Vagina (tissue), 2 donors: ENCODE measurements around the gene PFKFB2.

Experiments used
- POLR2A ChIP-seq, 2 donors: fragments of 450-650 bp; IDR thresholded peaks; one replicate each; pipeline ENCODE4 v1.6.1; 2017; ENCODE audit warnings: antibody characterized with exemption in 2 of 2, mild to moderate bottlenecking in 2 of 2, moderate library complexity in 2 of 2
- POLR2AphosphoS5 ChIP-seq, 2 donors: sonication (generic); formaldehyde crosslinking; IDR thresholded peaks; one replicate each; pipeline ENCODE4 v1.9.0; 2017; ENCODE audit warnings: antibody characterized with exemption in 2 of 2, mild to moderate bottlenecking in 2 of 2, low read depth in 1 of 2; ENCODE audit not compliant: insufficient read depth in 1 of 2
- TF ChIP-seq, protein P1 (sequence below), 3 experiments: fragments of 450-650 bp in 2 of 3; fragments of 200-600 bp in 1 of 3; sonication (generic) in 1 of 3; IDR thresholded peaks; one replicate each; pipeline ENCODE4 v1.5.1; 2017 to 2019; ENCODE audit warnings: antibody characterized with exemption in 3 of 3, mild to moderate bottlenecking in 2 of 3, moderate library complexity in 2 of 3

DNA sequence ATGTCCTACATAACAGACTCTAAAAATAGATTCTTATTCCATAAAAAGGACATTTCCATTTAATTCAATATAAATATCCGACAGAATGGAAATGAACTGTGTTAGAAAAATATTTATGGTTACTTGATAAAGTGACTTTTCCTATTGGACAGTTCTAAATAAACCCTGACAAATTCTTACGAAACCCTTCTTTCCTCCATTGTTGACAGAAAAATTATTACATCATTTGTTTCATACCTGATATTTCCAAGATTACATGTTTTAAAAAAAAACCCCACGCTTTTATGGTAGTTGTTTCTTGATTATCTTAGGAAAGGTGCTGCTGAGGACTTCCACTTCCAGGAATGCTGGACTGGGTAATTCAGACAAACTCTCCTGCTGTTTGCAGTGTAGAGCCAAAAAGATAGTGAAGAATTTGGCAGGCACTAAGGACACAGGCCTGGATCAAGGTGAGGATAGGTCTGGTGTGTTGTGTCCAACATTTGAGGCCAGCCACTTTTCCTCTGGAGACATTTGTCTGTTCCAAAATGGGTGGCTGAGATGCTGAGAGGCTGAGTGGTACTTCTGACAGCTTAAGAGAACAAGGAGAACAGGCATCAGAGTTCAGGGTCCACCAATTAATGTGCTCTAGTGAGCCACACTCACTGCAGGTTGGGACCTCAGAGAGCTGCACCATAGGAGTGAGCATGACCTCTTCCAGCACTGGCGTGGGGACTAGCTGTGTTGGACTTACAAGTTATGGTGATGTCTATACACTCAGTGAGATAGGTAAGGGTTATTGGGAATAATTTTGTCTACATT is 13.5 kb upstream of the PFKFB2 start:
- TF ChIP-seq, protein P1, sequence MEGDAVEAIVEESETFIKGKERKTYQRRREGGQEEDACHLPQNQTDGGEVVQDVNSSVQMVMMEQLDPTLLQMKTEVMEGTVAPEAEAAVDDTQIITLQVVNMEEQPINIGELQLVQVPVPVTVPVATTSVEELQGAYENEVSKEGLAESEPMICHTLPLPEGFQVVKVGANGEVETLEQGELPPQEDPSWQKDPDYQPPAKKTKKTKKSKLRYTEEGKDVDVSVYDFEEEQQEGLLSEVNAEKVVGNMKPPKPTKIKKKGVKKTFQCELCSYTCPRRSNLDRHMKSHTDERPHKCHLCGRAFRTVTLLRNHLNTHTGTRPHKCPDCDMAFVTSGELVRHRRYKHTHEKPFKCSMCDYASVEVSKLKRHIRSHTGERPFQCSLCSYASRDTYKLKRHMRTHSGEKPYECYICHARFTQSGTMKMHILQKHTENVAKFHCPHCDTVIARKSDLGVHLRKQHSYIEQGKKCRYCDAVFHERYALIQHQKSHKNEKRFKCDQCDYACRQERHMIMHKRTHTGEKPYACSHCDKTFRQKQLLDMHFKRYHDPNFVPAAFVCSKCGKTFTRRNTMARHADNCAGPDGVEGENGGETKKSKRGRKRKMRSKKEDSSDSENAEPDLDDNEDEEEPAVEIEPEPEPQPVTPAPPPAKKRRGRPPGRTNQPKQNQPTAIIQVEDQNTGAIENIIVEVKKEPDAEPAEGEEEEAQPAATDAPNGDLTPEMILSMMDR (IDR thresholded peaks at IDR 0.05), result no peak
- TF ChIP-seq POLR2A (IDR thresholded peaks at IDR 0.05), result no peak
- TF ChIP-seq POLR2AphosphoS5 (IDR thresholded peaks at IDR 0.05; ENCODE audit: insufficient read depth in 1 of 2, low read depth in 1 of 2), result no peak
